ENCODE data around the gene SETDB2. TPM values are rescaled to one million over a fixed set of nuclear protein-coding genes. Genes with fewer than 3 reads are reported as not detected.

SETDB2 gene
- total RNA-seq, 1 experiment from 2014 or later = 2.7 TPM

DNA sequence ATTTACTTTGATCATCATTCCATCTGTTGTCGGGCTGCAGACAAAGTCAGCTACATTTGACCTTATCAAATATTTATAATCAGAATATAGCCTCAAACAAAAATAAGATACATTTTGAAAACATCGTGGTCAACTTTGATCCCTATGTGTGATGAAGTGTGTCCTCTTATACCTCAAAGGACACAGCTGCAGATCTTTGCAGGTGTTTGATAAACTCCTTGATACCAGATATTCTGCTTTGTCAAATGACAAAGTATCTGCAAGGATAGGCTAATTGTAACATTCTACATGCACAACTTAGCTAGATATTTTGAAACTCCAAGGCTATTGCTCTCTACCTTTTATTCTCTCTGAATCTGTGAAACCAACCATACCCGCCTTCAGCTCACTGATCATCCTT is 95.7 kb downstream of the SETDB2 start:
- ChIA-PET POLR2A (ENCODE audit: unreplicated experiment) (no interaction called here), CTCF (no interaction called here)
- Histone ChIP-seq H3K36me3 (ENCODE audit: low read depth, low read length) (peaks cover 5% of the 10 kb centered on the region; the same call in 1 of the 2 replicates), H3K4me2 (ENCODE audit: low read length) (no peak overlapping the region), H3K9ac (ENCODE audit: low read length) (no peak overlapping the region), H3K9me3 (ENCODE audit: low read length) (no peaks in the 10 kb centered on the region), H3K79me2 (ENCODE audit: low read length) (no peaks in the 10 kb centered on the region), H3F3A (ENCODE audit: low read length, unreplicated experiment) (no peaks in the 10 kb centered on the region), H4K20me1 (ENCODE audit: low read length) (no peaks in the 10 kb centered on the region), H3K27me3 (ENCODE audit: low read length) (no peaks in the 10 kb centered on the region), H3K9me2 (replicated peaks; ENCODE audit: low read length) (no peaks in the 10 kb centered on the region), H3K4me1 (ENCODE audit: insufficient read depth, low read length) (no peaks in the 10 kb centered on the region), H3K4me3 (ENCODE audit: low read length) (no peak overlapping the region), H2AFZ (ENCODE audit: low read length) (no peak overlapping the region), H3K27ac (ENCODE audit: low read length) (no peak overlapping the region)
- intact Hi-C loops (cut with micrococcal nuclease) = no loop called here
- ATAC-seq (no peak), DNase-seq (no peak)
- BruUV-seq (replicated peaks) = no TSS peak
- TF ChIP-seq EZH2 (IDR thresholded peaks at IDR 0.05; ENCODE audit: low read length, unreplicated experiment) = no peak
- TF ChIP-seq, protein P1, sequence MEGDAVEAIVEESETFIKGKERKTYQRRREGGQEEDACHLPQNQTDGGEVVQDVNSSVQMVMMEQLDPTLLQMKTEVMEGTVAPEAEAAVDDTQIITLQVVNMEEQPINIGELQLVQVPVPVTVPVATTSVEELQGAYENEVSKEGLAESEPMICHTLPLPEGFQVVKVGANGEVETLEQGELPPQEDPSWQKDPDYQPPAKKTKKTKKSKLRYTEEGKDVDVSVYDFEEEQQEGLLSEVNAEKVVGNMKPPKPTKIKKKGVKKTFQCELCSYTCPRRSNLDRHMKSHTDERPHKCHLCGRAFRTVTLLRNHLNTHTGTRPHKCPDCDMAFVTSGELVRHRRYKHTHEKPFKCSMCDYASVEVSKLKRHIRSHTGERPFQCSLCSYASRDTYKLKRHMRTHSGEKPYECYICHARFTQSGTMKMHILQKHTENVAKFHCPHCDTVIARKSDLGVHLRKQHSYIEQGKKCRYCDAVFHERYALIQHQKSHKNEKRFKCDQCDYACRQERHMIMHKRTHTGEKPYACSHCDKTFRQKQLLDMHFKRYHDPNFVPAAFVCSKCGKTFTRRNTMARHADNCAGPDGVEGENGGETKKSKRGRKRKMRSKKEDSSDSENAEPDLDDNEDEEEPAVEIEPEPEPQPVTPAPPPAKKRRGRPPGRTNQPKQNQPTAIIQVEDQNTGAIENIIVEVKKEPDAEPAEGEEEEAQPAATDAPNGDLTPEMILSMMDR (conservative IDR thresholded peaks at IDR 0.05; ENCODE audit: low read depth, low read length) = no peak

DNA sequence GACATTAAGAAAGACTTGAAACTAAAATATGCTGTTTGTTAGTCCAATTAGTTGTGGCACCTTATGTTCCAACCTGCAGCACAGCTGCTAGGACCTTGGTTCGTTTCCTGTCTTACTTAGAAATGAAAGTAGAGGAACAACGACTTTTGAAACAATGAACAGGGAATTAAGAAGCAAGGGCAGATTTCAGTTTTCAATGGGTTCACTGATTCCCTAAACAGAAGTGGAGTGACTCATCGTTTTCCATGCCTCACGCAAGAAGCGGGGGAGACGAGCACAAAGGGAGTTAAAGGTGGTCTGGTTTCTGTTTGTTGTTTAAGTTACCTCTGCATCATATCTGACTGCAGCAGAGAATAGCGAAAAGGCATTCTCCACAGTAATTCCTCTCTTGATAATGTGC is 96.5 kb downstream of the SETDB2 start:
- Histone ChIP-seq H3K4me1 (ENCODE audit: insufficient read depth, low read length) (no peaks in the 10 kb centered on the region), H2AFZ (ENCODE audit: low read length) (no peak overlapping the region), H3K9ac (ENCODE audit: low read length) (no peak overlapping the region), H3K36me3 (ENCODE audit: low read depth, low read length) (peaks cover 5% of the 10 kb centered on the region; the same call in 1 of the 2 replicates), H3K4me3 (ENCODE audit: low read length) (no peak overlapping the region), H3K4me2 (ENCODE audit: low read length) (no peak overlapping the region), H4K20me1 (ENCODE audit: low read length) (no peaks in the 10 kb centered on the region), H3K9me2 (replicated peaks; ENCODE audit: low read length) (no peaks in the 10 kb centered on the region), H3K79me2 (ENCODE audit: low read length) (no peaks in the 10 kb centered on the region), H3K27me3 (ENCODE audit: low read length) (no peaks in the 10 kb centered on the region), H3K9me3 (ENCODE audit: low read length) (no peaks in the 10 kb centered on the region), H3K27ac (ENCODE audit: low read length) (no peak overlapping the region), H3F3A (ENCODE audit: low read length, unreplicated experiment) (no peaks in the 10 kb centered on the region)
- peak; percentile 7 for DNase-seq
- CTCF ChIA-PET = no interaction called here
- BruUV-seq (replicated peaks) = no TSS peak
- intact Hi-C loops (cut with micrococcal nuclease) = no loop called here
- no peak for TF ChIP-seq EZH2 (IDR thresholded peaks at IDR 0.05; ENCODE audit: low read length, unreplicated experiment)
- TF ChIP-seq, protein P1 (conservative IDR thresholded peaks at IDR 0.05; ENCODE audit: low read depth, low read length) = no peak
- no peak for TF ChIP-seq EZH2phosphoT487 (IDR thresholded peaks at IDR 0.05; ENCODE audit: borderline replicate concordance, low read length)
- no peak for ATAC-seq
- POLR2A ChIA-PET (ENCODE audit: unreplicated experiment) = no interaction called here

DNA sequence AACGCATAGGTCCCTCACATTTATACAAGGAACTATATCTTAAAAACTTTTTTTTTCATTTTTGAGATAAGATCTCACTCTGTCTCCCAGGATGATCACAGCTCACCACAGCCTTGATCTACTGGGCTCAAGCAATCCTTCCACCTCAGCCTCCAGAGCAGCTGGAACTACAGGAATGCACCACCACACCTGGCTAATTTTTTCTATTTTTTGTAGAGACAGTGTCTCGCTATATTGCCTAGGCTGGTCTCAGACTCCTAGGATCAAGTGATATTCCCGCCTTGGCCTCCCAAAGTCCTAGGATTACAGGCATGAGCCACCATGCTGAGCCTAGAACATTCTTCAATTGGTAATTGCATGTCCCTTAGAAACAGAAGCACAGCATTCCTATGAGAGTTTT is 99.6 kb downstream of the SETDB2 start:
- intact Hi-C loops (cut with micrococcal nuclease) = no loop called here
- BruUV-seq (replicated peaks) = no TSS peak
- Histone ChIP-seq H3K79me2 (ENCODE audit: low read length) (no peaks in the 10 kb centered on the region), H3K27ac (ENCODE audit: low read length) (no peak overlapping the region), H3K4me2 (ENCODE audit: low read length) (no peak overlapping the region), H3K9ac (ENCODE audit: low read length) (no peak overlapping the region), H3K4me3 (ENCODE audit: low read length) (no peak overlapping the region), H4K20me1 (ENCODE audit: low read length) (no peaks in the 10 kb centered on the region), H3K9me2 (replicated peaks; ENCODE audit: low read length) (no peaks in the 10 kb centered on the region), H3K27me3 (ENCODE audit: low read length) (no peaks in the 10 kb centered on the region), H3K36me3 (ENCODE audit: low read depth, low read length) (peaks cover 5% of the 10 kb centered on the region; the same call in 1 of the 2 replicates), H3K4me1 (ENCODE audit: insufficient read depth, low read length) (no peaks in the 10 kb centered on the region), H3K9me3 (ENCODE audit: low read length) (no peaks in the 10 kb centered on the region), H2AFZ (ENCODE audit: low read length) (no peak overlapping the region), H3F3A (ENCODE audit: low read length, unreplicated experiment) (no peaks in the 10 kb centered on the region)
- no peak for DNase-seq
- TF ChIP-seq, protein P1 (conservative IDR thresholded peaks at IDR 0.05; ENCODE audit: low read depth, low read length) = no peak
- no peak for TF ChIP-seq EZH2phosphoT487 (IDR thresholded peaks at IDR 0.05; ENCODE audit: borderline replicate concordance, low read length)
- no peak for TF ChIP-seq EZH2 (IDR thresholded peaks at IDR 0.05; ENCODE audit: low read length, unreplicated experiment)
- no peak for ATAC-seq
- POLR2A ChIA-PET (ENCODE audit: unreplicated experiment) = no interaction called here
- CTCF ChIA-PET = no interaction called here

Other genes starting within 250 kb of the SETDB2 start
- gene MLNR, start 223.9 kb upstream of the SETDB2 start, total RNA-seq (2014; rRNA removed) = not detected in 2 replicates
- 3.7 and 17.6 TPM in 2 replicates for gene CDADC1, start 196.3 kb upstream of the SETDB2 start, total RNA-seq (2014; rRNA removed)
- 1.8 and 2.0 TPM in 2 replicates for gene CAB39L, start 210 bp upstream of the SETDB2 start, total RNA-seq (2014; rRNA removed)
- 7.1 and 7.9 TPM in 2 replicates for gene PHF11, start 51.7 kb downstream of the SETDB2 start, total RNA-seq (2014; rRNA removed)
- gene RCBTB1, start 141.3 kb downstream of the SETDB2 start, total RNA-seq (2014; rRNA removed) = 4.9 and 5.4 TPM in 2 replicates
- not detected in 2 replicates for gene ARL11, start 184.2 kb downstream of the SETDB2 start, total RNA-seq (2014; rRNA removed)
- gene EBPL, start 247.2 kb downstream of the SETDB2 start, total RNA-seq (2014; rRNA removed) = 108 and 118 TPM in 2 replicates

Measured in PC-3 (cell line).